HL-60/S4 (cell line): ENCODE data around the gene ZBTB8B.
"Not testable (repeated sequence)": the region's sequence is repeated elsewhere in the genome, so short reads cannot be mapped to it uniquely, and the experiment has no call there.

ENCODE experiments used
- in situ Hi-C: fragments of 300-500 bp; cut with MboI; formaldehyde crosslinking; loops from 2 replicates; pipeline ENCODE4 v1.14.3; 2022; ENCODE audit warnings: low sequenced_read_pairs

The ZBTB8B gene

DNA sequence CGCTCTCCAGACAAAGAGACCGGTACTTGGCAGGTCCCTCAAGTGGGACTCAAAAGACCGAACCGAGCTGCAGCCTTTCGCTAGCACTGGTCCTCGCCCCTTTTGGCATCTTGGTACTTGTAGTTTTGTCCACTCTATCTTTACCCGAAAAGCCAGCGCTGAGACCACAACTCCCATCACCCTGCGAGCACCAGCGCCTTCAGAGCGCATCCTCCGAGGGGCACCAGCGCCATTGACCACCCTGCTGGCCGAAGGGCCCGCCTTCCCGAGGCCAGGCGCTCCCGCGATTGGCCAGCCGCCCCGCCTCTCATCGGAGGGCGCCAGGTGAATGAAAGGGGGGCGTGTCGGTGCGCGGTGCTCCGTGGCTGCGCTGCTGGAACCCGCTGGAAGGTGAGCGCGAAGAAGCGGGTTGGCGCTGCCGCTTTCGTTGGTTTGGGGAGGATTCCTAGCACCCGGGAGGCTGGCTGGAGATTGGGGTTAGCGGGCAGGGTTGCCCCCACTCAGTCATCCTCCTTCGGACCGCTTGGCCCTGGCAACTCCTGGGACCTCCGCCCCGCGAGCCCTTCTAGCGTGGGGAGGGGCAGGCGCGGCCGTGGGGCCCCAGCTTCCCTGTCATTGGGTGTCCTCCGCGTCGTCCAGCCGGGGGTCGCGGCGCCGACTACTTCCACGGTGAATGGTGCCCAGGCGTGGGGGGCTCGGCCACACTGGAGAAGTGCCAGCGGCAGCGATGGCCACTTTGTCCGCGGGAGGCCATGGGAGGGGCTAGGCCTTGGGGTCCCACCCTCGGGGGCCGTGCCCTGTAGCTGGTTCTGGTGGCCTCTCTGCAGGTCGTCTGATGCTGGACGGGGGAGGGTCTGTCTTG is at the start of gene ZBTB8B:
Gene ZBTB8B, plus strand, starts transcription at position 357 of the 862 bp plus-strand sequence. CDS start 5,553 bp downstream, outside the sequence.
- in situ Hi-C loops = no loop called here

DNA sequence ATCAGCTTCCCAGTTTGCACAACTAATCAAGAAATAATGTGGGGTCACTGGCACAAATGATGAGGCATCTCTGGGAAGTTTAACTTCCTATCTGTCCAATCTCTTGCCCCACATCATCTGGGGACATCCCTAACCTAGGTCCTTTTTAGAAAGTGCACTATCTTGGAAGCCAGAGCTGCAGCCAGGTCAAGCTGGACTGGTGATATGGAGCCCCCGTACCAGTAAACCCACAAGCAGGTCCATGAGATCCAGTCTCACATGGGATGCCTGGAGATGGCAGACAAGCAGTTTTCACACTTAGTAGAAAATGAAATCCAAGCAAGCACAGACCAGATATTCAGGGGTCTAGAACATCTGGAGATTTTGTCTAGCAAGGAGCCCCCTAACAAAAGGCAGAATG is 43.1 kb upstream of the ZBTB8B start:
- in situ Hi-C loops = no loop called here

DNA sequence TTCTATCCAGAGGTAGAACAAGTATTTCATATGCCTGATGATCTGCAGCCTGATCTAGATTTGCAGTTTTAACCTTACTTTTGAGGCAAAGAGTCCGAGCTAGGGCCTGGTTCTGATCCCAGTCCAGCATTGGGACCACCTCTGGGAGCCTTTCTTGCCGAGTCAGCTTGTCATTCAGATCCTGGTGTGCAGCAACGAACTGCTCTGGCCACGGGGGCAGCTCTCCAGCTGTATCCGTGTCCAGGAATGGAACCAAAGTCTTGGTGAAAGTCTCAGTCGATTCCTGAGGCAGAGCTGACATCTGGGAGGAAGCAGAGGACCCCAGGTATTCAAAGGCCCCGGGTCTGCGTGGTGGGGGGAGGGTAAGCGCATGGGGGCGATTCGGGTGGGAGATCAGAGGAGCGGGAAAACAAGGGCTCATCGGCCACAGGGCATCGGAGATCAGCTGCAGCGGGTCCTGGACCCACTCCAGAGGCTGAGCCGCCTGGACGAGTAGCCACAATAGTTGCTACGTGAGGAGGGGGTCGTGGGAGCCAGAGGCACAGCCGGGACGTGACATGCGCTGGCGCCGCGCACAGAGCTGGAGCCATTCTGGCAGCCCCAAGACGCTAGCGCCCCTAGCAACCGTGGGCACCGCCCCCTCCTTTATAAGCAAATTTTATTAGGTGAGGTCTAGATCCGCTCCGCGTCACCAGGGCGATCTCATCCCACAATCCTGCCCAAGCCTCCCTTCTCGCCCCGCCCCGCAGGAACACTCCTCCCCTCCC is 38.2 kb upstream of the ZBTB8B start:
- in situ Hi-C loops = no loop called here

DNA sequence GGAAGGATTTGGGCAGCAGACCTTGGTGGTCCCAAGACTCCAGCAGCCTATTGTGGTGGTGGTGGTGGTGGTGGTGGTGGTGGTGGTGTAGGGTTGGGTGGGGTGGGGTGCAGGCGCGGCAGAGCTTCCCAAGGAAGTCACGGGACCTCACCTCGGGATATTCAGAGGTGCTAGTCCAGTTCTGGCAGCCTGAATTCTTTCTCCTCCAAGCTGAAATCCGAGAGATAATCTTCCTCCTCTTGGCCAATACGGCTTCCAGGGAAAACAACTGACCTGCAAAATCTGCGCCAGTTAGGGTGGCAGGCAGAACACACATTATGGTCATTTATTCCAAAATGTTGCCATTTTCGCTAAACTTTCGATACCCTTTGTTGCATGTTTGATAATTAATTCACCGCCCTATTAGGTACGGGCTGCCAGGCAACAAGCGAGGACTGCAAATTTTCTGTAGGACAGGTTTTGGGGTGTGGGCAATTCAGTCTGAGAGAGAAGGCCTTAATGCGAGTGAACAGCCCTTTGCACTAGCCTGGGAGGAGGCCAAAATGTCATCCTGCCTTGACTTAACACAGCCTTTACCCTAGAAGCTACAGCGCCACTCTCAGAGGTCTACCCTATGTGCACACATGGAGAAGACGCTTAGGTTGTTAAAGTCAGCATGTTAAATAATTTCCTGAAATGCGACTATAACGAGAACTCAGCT is 37.5 kb upstream of the ZBTB8B start:
- in situ Hi-C loops = no loop called here

DNA sequence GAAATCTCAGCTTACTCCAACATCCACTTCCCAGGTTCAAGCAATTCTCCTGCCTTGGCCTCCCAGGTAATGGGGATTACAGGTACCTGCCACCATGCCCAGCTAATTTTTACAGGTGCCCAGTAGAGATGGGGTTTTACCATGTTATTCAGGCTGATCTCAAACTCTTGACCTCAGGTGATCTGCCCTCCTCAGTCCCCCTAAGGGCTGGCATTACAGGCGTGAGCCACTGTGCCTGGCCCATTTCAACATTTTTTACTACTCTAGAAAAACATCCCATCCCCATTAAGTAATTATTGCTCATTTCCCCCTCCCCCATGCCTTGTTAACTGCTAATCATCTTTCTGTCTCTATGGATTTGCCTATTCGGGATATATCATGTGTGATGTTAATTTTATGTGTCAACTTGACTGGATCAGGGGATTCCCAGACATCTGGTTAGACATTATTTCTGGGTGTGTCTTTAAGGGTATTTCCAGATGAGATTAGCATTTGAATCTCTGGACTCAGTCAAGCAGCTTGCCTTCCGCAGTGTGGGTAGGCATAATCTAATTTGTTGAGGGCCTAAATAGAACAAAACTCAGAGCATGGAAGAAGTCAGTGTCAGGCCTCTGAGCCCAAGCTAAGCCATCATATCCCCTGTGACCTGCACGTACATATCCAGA is 33.0 kb upstream of the ZBTB8B start:
- in situ Hi-C loops = no loop called here

DNA sequence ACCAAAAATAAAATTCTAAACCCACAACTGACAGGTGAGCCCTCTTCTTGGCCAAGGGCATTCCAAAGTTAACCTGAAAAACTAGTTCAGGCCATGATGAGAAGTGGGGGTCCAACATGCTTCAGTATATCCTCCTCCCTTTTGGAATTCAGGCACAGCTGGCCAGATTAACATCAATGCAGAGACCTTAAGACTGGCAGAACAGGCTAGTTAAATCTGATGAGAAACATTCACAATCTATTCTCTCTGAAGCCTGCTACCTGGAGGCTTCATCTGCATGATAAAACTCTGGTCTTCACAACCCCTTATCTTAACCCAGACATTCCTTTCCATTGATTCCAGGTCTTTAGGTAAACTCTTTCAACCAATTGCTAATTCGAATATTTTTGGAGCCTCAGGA is 26.7 kb upstream of the ZBTB8B start:
- in situ Hi-C loops = no loop called here

DNA sequence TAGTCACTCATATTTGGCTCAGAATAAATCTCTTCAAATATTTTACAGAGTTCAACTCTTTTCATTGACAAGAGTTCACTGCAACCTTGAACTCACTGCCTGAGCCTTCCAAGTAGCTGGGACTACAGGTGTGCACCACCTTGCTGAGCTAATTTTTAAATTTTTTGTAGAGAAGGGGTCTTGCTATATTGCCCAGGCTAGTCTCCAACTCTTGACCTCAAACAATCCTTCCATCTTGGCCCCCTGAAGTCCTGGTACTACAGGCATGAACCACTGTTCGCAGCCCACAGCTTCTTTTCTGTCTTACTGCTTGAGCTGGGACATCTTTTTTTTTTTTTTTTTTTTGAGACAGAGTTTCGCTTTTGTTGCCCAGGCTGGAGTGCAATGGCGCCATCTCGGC is 26.1 kb upstream of the ZBTB8B start:
- in situ Hi-C loops = not testable (repeated sequence)

DNA sequence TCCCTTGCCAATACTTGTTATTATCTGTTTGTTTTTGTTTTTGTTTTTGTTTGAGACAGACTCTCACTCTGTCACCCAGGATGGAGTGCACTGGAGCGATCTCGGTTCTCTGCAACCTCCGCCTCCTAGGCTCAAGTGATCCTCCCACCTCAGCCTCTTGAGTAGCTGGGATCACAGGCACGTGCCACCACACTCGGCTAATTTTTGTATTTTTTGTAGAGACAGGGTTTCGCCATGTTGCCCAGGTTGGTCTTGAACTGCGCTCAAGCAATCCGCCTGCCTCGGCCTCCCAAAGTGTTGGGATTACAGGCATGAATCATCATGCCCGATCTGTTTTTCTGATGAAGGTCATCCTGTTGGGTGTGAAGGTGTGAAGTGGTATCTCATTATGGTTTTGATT is 23.4 kb upstream of the ZBTB8B start:
- in situ Hi-C loops = not testable (repeated sequence)

DNA sequence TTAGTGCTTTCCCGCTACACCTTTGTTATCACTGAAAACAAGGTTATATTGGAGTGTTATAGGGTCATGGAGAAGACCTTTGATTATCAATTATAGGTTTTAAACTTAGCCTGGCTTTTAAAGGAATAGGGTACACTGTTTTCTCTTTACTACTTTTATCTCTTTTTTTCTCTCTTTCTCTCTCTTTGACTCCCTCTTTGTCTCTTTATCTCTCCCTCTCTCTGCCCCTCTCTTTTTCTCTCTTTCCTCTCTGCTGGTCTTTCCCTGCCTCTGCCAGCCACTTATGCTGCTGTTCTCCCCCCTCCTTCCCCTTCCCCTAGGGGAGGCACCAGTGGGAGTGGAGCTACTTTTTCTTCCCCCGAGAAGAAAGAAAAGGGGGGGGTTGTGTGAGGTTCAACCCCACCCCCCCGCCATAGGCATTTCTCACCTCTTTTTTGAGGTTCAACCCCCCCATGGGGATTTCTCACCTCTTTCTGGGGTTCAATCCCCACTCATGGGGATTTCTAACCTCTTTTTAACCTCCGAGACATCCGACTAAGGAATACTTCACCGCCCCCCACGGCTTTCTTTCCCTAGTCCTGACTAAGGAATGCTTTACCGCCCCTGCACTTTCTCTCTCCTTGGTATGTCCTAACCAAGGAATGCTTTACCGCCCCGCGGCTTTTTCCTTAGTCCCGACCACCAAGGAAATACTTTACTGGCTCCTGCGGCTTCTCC is 17.2 kb upstream of the ZBTB8B start:
- in situ Hi-C loops = no loop called here

DNA sequence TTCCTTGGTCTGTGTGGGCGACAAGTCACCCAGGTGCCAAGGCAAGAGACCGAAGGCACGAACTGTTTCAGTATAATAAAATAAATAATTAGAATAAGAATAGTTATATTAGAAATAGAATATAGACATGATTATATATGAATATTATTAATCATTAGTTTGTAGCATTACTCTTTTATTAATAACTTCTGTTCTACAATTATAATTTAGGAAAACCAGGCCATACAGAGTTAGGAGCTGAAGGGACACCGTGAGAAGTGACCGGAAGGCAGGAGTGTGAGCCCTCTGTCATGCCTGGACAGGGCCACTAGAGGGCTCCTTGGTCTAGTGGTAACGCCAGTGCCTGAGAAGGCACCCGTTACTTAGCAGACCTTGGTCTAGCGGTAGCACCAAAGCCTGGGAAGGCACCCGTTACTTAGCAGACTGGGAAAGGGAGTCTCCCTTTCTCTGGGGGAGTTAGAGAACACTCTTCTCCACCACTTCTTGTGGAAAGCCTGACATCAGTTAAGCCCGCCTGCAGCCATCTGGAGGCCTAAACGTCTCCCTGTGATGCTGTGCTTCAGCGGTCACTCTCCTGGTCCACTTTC is 16.6 kb upstream of the ZBTB8B start:
- in situ Hi-C loops = not testable (repeated sequence)

DNA sequence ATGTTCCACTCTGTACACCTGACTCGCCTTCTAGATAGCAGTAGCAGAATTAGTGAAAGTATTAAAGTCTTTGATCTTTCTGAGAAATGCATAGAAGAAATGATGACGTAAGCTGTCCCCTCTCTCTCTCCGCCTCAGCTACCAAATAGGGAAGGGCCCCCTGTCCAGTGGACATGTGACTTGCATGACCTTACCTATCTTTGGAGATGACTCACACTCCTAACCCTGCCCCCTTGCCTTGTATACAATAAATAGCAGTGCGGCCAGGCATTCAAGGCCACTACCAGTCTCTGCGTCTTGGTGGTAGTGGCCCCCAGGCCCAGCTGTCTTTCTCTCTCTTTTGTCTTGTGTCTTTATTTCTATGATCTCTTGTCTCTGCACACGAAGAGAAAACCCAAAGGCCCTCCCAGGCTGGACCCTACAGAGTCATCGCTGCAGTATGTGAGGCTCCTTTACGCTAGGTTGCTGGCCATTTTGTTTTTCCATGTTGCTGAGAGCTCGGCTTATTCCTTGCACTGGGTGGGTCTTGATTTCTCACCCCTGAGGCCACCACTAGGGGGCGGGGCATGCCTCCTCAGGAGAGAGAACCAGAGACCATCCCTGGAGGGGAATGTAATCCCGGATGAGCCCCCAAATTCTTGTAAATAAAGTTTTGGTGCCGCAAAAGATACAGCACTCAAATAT is 16.0 kb upstream of the ZBTB8B start:
- in situ Hi-C loops = no loop called here

DNA sequence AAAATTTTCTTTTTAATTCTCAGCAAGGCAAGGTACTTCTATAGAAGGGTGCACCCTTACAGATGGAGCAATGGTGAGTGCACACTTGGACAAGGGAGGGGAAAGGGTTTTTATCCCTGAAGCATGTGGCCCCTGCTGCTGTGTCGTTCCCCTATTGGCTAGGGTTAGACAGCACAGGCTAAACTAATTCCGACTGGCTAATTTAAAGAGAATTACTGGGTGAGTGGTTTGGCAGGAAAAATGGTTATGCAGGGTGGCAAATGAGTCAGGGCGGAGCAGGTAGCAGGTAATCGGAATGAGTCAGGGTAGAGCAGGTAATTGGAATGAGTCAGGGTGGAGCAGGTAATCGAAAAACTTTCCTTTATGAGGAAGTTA is 15.4 kb upstream of the ZBTB8B start:
- in situ Hi-C loops = not testable (repeated sequence)

DNA sequence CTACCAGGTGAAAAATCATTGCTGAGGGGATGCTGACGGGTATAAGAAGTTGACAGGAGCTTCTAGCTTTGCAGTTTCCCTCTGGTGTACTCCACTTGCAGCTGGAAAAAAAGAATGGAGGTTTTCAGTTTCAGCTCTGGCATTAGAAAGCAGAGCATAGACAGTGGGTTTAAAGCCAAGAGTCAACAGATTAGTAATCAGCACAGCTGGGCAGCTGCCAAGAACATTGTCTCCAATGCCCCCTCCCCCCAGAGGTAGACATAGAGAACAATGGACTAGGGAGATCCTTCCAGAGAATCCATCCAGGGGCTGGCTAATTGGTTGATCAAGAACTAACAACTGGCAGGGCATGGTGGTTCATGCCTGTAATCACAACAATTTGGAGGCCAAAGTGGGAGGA is 10.1 kb upstream of the ZBTB8B start:
- in situ Hi-C loops = no loop called here

DNA sequence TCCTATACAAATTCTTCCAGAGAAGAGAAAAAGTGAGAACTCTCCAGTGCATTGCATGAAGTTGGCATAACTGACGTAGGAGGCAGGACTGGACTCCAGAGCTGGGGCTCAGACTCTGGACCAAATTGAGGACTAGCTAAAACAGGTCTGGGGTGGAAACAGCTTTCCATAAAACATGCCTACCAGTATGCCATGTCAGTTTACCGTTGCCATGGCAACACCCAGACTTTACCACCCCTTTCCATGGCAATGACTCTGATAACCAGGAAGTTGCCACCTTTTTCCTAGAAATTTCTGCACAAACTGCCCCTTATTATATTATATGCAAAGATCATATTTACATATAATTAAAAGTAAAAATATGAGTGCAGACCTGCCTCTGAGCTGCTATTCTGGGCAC is 8.9 kb upstream of the ZBTB8B start:
- in situ Hi-C loops = no loop called here

DNA sequence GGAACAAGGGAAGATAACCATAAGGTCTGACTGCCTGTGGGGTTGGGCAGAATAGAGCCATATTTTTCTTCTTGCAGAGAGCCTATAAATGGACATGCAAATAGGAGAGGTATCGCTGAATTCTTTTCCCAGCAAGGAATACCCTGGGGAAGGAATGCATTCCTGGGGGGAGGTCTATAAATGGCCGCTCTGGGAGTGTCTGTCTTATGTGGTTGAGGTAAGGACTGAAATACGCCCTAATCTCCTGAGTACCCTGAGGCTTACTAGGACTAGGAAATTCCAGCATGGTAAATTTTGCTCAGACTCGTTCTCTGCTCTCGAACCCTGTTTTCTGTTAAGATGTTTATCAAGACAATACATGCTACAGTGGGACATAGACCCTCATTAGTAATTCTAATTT is 6.1 kb upstream of the ZBTB8B start:
- in situ Hi-C loops = not testable (repeated sequence)

DNA sequence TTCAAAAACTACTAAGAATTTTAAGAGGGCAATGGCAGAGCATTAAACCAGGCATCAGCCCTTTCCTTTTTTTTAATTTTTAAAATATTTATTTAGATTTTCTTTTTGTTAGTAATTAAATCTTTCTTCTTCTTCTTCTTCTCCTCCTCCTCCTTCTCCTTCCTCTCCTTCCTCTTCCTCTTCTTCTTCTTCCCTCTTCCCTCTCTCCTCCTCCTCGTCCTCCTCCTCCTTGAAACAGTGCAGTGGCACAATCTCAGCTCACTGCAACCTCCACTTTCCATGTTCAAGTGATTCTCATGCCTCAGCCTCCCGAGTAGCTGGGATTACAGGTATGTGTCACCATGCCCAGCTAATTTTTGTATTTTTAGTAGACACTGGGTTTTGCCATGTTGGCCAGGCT is 1.9 kb upstream of the ZBTB8B start:
- in situ Hi-C loops = not testable (repeated sequence)

DNA sequence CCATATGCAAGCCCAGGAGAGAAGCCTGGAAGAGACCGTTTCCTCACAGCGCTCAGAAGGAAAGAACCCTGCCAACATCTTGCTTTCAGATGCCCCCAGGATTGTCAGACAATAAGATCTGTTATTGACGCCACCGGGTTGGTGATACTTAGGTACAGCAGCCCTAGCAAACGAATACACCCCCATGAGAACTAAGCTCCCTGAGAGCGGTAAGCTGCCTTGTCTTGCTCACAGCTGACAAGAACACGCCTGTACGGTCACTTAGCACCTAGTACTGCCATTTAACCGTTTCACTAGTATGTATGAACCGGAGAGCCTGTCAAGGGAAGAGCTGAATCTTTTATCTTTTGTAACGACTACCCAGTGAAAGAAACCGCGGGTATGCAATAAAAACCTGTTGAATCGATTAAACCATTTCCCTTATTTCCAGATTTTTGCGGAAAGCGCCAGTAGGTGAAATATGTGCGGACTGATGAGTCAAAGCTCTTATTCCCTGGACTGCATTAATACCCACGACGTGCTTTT is 619 bp upstream of the ZBTB8B start:
- in situ Hi-C loops = no loop called here

DNA sequence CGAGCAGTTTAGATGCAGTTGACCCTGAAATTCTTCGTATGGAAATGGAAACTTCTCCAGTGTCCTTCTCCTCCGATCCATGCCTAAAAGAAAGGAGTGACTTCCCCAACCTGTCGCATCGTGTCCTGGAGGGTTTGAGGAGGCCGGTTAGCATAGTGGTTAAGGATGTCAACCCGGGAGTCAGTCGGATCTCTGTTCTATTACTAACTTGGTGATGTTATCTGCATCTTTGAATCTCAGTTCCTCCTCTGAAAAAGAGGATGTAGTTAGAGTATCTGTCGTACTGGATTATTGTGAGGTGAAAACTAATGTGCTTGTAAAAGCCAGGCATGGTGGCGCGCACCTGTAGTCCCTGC is 684 bp downstream of the ZBTB8B start:
- in situ Hi-C loops = no loop called here

DNA sequence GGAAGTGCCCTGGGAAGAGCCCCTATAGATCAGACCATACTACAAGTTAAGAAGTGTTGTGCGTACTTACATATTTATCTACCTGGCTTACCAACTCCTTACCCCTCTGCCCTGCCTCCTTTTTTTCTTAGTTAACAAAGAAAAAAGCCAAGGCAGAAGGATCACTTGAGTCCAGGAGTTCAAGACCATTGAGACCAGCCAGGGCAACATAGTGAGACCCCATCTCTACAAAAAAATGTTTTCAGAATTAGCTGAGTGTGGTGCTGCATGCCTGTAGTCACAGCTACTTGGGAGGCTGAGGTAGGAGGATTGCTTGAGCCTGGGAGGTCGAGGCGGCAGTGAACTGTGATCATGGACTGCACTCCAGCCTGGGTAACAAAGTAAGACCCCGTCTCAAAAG is 1.9 kb downstream of the ZBTB8B start:
- in situ Hi-C loops = no loop called here
